Measurements from ENCODE around the gene IL4R. TPM values are rescaled to one million over a fixed set of nuclear protein-coding genes. Genes with fewer than 3 reads are reported as not detected.
A peak's percentile ranks its signal among the peaks of the same experiment; 100 is the strongest.

Gene IL4R
- total and polyA plus RNA-seq, 2 donors (not counting 1 experiment from before 2014, with no cell fraction given) = 17.1 to 23.6 TPM

DNA sequence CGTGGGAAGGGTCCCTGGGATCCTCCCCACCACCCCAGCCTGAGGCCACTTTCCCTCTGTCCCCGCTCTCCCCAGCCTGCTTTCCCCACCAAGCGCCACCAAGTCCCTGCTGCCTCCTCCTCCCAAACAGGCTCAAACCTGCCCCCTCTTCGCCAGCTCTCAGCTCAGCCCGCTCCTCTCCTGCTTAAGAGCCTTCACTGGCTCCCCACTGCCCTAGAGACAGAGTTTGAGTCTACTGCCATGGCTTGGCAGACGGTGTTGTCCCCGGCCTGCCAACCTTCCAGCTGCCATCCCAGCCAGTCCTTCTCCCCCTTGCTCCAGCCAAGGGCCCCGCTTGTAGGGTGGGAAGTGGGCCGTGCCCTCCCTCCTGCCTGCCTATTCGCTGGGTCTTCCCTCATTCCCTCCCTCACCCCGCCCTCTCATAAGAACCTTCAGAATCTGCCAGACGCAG is 11.1 kb downstream of the IL4R start:
- Histone ChIP-seq H3K4me2 (ENCODE audit: extremely low read depth, insufficient read depth, low read length) (no peak overlapping the region), H3K9me3 (ENCODE audit: control insufficient read depth, insufficient read depth, low read depth, low read length) (no peaks in the 10 kb centered on the region), H3K36me3 (ENCODE audit: control insufficient read depth, insufficient read depth, low read length) (no peaks in the 10 kb centered on the region), H4K20me1 (ENCODE audit: control insufficient read depth, extremely low read depth, insufficient read depth, low read length) (no peaks in the 10 kb centered on the region), H3K4me3 (replicated peaks in 1 of 4; ENCODE audit: control extremely low read depth in 1 of 4, insufficient read depth in 1 of 4, low read depth in 3 of 4, low read length in 4 of 4) (no peak overlapping the region), H3K79me2 (ENCODE audit: control insufficient read depth, insufficient read depth, low read length) (peaks cover 51% of the 10 kb centered on the region), H2AFZ (ENCODE audit: low read length) (no peak overlapping the region), H3K27me3 (ENCODE audit: control insufficient read depth, insufficient read depth, low read length) (no peaks in the 10 kb centered on the region), H3K27ac (ENCODE audit: insufficient read depth, low read length) (no peak overlapping the region), H3K9ac (ENCODE audit: insufficient read depth, low read length) (no peak overlapping the region), H3K4me1 (ENCODE audit: control insufficient read depth, extremely low read depth, insufficient read depth, low read length) (peaks cover 15% of the 10 kb centered on the region)
- no peak for DNase-seq (ENCODE audit: low read depth in 2 of 2)
- TF ChIP-seq EZH2 (IDR thresholded peaks at IDR 0.05; ENCODE audit: low read length, missing control alignments) = no peak
- TF ChIP-seq, protein P1, sequence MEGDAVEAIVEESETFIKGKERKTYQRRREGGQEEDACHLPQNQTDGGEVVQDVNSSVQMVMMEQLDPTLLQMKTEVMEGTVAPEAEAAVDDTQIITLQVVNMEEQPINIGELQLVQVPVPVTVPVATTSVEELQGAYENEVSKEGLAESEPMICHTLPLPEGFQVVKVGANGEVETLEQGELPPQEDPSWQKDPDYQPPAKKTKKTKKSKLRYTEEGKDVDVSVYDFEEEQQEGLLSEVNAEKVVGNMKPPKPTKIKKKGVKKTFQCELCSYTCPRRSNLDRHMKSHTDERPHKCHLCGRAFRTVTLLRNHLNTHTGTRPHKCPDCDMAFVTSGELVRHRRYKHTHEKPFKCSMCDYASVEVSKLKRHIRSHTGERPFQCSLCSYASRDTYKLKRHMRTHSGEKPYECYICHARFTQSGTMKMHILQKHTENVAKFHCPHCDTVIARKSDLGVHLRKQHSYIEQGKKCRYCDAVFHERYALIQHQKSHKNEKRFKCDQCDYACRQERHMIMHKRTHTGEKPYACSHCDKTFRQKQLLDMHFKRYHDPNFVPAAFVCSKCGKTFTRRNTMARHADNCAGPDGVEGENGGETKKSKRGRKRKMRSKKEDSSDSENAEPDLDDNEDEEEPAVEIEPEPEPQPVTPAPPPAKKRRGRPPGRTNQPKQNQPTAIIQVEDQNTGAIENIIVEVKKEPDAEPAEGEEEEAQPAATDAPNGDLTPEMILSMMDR (conservative IDR thresholded peaks at IDR 0.05 in 1 of 2, IDR thresholded peaks at IDR 0.05 in 1 of 2; ENCODE audit: low read depth in 1 of 2, low read length in 2 of 2) = no peak

DNA sequence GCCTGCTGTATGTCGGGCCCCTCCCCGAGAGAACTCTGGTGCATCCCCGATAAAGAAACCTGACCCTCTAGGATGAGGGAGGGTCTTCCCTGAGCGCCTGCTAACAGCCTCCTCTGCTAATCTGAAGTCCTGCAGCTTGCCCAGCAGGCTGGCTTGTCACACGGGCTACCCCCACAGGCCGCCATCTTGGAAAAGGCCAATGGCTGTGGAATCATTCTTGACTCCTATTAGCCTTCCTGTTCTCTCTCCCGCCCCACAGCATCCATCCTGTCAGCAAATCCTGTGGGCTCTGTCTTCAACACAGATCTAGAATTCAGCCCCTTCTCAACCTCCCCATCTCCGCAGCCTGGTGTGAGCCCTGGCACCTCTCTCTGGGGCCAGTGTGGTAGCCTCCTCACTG is 12.0 kb downstream of the IL4R start:
- TF ChIP-seq EZH2 (IDR thresholded peaks at IDR 0.05; ENCODE audit: low read length, missing control alignments) = no peak
- TF ChIP-seq, protein P1 (conservative IDR thresholded peaks at IDR 0.05 in 1 of 2, IDR thresholded peaks at IDR 0.05 in 1 of 2; ENCODE audit: low read depth in 1 of 2, low read length in 2 of 2) = no peak
- Histone ChIP-seq H3K9ac (ENCODE audit: insufficient read depth, low read length) (no peak overlapping the region), H3K27me3 (ENCODE audit: control insufficient read depth, insufficient read depth, low read length) (no peaks in the 10 kb centered on the region), H3K4me1 (ENCODE audit: control insufficient read depth, extremely low read depth, insufficient read depth, low read length) (peaks cover 15% of the 10 kb centered on the region), H3K79me2 (ENCODE audit: control insufficient read depth, insufficient read depth, low read length) (peaks cover 46% of the 10 kb centered on the region), H3K4me2 (ENCODE audit: extremely low read depth, insufficient read depth, low read length) (no peak overlapping the region), H3K9me3 (ENCODE audit: control insufficient read depth, insufficient read depth, low read depth, low read length) (no peaks in the 10 kb centered on the region), H4K20me1 (ENCODE audit: control insufficient read depth, extremely low read depth, insufficient read depth, low read length) (no peaks in the 10 kb centered on the region), H3K4me3 (replicated peaks in 1 of 4; ENCODE audit: control extremely low read depth in 1 of 4, insufficient read depth in 1 of 4, low read depth in 3 of 4, low read length in 4 of 4) (no peak overlapping the region), H2AFZ (ENCODE audit: low read length) (no peak overlapping the region), H3K36me3 (ENCODE audit: control insufficient read depth, insufficient read depth, low read length) (no peaks in the 10 kb centered on the region), H3K27ac (ENCODE audit: insufficient read depth, low read length) (peak overlapping the region; percentile 91)
- no peak for DNase-seq (ENCODE audit: low read depth in 2 of 2)

DNA sequence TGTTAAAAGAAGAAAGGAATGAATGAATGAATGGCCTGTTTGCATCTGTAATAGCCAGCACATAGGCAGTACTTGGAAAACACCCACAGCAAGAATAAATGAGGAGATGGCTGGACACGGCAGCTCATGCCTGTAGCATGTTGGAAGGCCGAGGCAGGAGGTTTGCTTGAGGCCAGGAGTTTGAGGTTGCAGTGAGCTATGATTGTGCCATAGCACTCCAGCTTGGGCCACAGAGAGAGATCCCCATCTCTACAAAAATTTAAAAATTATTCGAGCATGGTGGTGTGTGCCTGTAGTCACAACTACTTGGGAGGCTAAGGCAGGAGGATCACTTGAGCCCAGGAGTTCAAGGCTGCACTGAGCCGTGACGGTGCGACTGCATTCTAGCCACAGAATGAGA is 12.5 kb downstream of the IL4R start:
- Histone ChIP-seq H3K36me3 (ENCODE audit: control insufficient read depth, insufficient read depth, low read length) (no peaks in the 10 kb centered on the region), H3K9ac (ENCODE audit: insufficient read depth, low read length) (peak overlapping the region; percentile 29), H3K27me3 (ENCODE audit: control insufficient read depth, insufficient read depth, low read length) (no peaks in the 10 kb centered on the region), H3K9me3 (ENCODE audit: control insufficient read depth, insufficient read depth, low read depth, low read length) (no peaks in the 10 kb centered on the region), H3K27ac (ENCODE audit: insufficient read depth, low read length) (peak overlapping the region; percentile 91), H3K4me3 (replicated peaks in 1 of 4; ENCODE audit: control extremely low read depth in 1 of 4, insufficient read depth in 1 of 4, low read depth in 3 of 4, low read length in 4 of 4) (no peak overlapping the region), H3K4me1 (ENCODE audit: control insufficient read depth, extremely low read depth, insufficient read depth, low read length) (peaks cover 19% of the 10 kb centered on the region), H2AFZ (ENCODE audit: low read length) (no peak overlapping the region), H3K4me2 (ENCODE audit: extremely low read depth, insufficient read depth, low read length) (peak overlapping the region; percentile 7), H4K20me1 (ENCODE audit: control insufficient read depth, extremely low read depth, insufficient read depth, low read length) (no peaks in the 10 kb centered on the region), H3K79me2 (ENCODE audit: control insufficient read depth, insufficient read depth, low read length) (peaks cover 45% of the 10 kb centered on the region)
- no peak for TF ChIP-seq EZH2 (IDR thresholded peaks at IDR 0.05; ENCODE audit: low read length, missing control alignments)
- TF ChIP-seq, protein P1 (conservative IDR thresholded peaks at IDR 0.05 in 1 of 2, IDR thresholded peaks at IDR 0.05 in 1 of 2; ENCODE audit: low read depth in 1 of 2, low read length in 2 of 2) = no peak
- DNase-seq (ENCODE audit: low read depth in 2 of 2) = no peak

Data from fibroblast of lung (primary cell).